ENCODE results near the gene KCNMA1. TPM values are rescaled to one million over a fixed set of nuclear protein-coding genes. Genes with fewer than 3 reads are reported as not detected.

The KCNMA1 gene
- total and polyA plus RNA-seq, 9 of the 15 experiments (the other 6 are each of a cell fraction or from before 2014, with no cell fraction given) = 0.01 to 0.95 (median 0.15) TPM; not detected in 4

GRCh38 chr10:77293347-77293746 lies 344.3 kb downstream of the KCNMA1 start (continued):
- TF ChIP-seq MEIS2 (IDR thresholded peaks at IDR 0.05; ENCODE audit: partially characterized antibody) = no peak

- Histone ChIP-seq H3K4me3 (no peak overlapping the region), H3K79me2 (ENCODE audit: control insufficient read depth, insufficient read depth, low read length) (no peaks in the 10 kb centered on the region), H3K27me3 (ENCODE audit: control insufficient read depth in 2 of 2, insufficient read depth in 2 of 2, low read length in 2 of 2) (peaks cover 5 to 15% of the 10 kb centered on the region in 2 experiments; a peak in 4 of 5 replicates), H3K9ac (ENCODE audit: insufficient read depth in 1 of 2, low read depth in 2 of 2, low read length in 2 of 2) (no peak overlapping the region), H3K9me1 (ENCODE audit: control insufficient read depth, insufficient read depth, low read length) (no peaks in the 10 kb centered on the region), H3K4me2 (ENCODE audit: insufficient read depth, low read length) (no peak overlapping the region), H3K36me3 (ENCODE audit: control insufficient read depth, insufficient read depth, low read length) (no peaks in the 10 kb centered on the region), H3K27ac (ENCODE audit: extremely low read depth, low read depth, low read length) (no peak overlapping the region), H2AFZ (ENCODE audit: low read depth, low read length) (no peak overlapping the region), H4K20me1 (replicated peaks; ENCODE audit: control insufficient read depth, insufficient read depth, low read length) (0 out of 2 replicates have a peak, but pooled peaks cover 1% of the 10 kb centered on the region), H3K4me1 (replicated peaks in 1 of 2; ENCODE audit: control insufficient read depth in 2 of 2, insufficient read depth in 2 of 2, low read length in 2 of 2) (no peaks in the 10 kb centered on the region), H3K9me3 (replicated peaks; ENCODE audit: control insufficient read depth, insufficient read depth, low read depth, low read length) (no peaks in the 10 kb centered on the region)
- under 1% methylated on average over 10 of the region's 10 CpGs for WGBS (ENCODE audit: insufficient coverage, low coverage, missing lambda C conversion rate)
- TF ChIP-seq ZBTB5 (IDR thresholded peaks at IDR 0.05) = no peak
- TF ChIP-seq FOXJ2 (tag; IDR thresholded peaks at IDR 0.05) = no peak
- no peak for TF ChIP-seq BHLHE40 (IDR thresholded peaks at IDR 0.05; ENCODE audit: low read length)
- no peak for TF ChIP-seq PTTG1 (tag; IDR thresholded peaks at IDR 0.05; ENCODE audit: low read depth)
- no peak for TF ChIP-seq TEAD1 (CRISPR knock-in tag; IDR thresholded peaks at IDR 0.05)
- no peak for TF ChIP-seq ZKSCAN3 (CRISPR knock-in tag; IDR thresholded peaks at IDR 0.05)
- no peak for TF ChIP-seq ZNF253 (CRISPR knock-in tag; conservative IDR thresholded peaks at IDR 0.05)
- TF ChIP-seq NFIC (IDR thresholded peaks at IDR 0.05) = no peak
- TF ChIP-seq SFPQ (IDR thresholded peaks at IDR 0.05; ENCODE audit: low read depth, low read length) = no peak
- TF ChIP-seq SNRNP70 (optimal IDR thresholded peaks at IDR 0.05; ENCODE audit: low read depth, low read length) = no peak
- TF ChIP-seq NR3C1 (CRISPR knock-in tag; IDR thresholded peaks at IDR 0.05) = no peak
- no peak for TF ChIP-seq ZNF184 (CRISPR knock-in tag; IDR thresholded peaks at IDR 0.05)
- TF ChIP-seq FOXA3 (CRISPR knock-in tag; conservative IDR thresholded peaks at IDR 0.05 in 1 of 2, IDR thresholded peaks at IDR 0.05 in 1 of 2) = no peak
- ATAC-seq (no peak), DNase-seq (ENCODE audit: extremely low read depth in 1 of 4, low spot score in 3 of 4) (no peak), FAIRE-seq (no peak)
- CTCF ChIA-PET (ENCODE audit: low intra/inter-chr PET ratio) = no interaction called here
- no TSS peak for BruUV-seq (replicated peaks)
- in situ Hi-C loops (cut with MboI) = no loop called here
- intact Hi-C loops (cut with micrococcal nuclease) = no loop called here
- POLR2A ChIA-PET = interaction anchor here (0.7 kb wide), 1 partner anchor 1570 kb away, joined by 4 read pairs; no protein-coding TSS in a partner anchor
Observed at GRCh38 chr10:77291596-77292505, 345.8 kb downstream of the KCNMA1 start.
